ENCODE measurements around the gene SYMPK.
"Not testable (repeated sequence)": the region's sequence is repeated elsewhere in the genome, so short reads cannot be mapped to it uniquely, and the experiment has no call there.

The SYMPK gene

DNA sequence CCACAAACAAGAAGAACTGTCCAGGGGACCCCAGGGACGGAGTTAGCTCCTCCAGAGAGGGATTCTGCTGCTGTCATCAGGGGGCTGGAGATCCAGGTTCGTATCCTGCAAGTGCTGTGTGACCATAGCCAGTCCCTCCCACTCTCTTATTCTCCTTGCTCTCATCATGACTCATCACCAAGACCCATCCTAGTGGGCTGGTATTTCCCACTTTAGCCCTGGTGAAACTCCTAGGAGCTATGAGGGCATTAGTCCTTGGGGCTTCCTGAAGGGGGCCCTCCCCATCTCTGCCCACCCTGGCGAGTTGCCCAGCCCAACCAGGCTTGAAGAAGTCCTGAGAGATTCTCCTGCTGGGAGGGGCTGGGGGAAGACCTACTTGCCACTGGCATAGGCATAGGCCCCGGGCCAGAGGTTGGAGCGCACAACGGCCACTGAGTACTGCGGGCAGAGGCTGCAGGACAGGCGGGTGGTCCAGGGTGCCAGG, 62.8 kb downstream of the SYMPK start:
- no peak for DNase-seq

GRCh38 chr19:45799541-45799940, 63.4 kb downstream of the SYMPK start:
- DNase-seq, result not testable (repeated sequence)

GRCh38 chr19:45798995-45799517, 63.9 kb downstream of the SYMPK start:
- DNase-seq, result peak; percentile 82

DNA sequence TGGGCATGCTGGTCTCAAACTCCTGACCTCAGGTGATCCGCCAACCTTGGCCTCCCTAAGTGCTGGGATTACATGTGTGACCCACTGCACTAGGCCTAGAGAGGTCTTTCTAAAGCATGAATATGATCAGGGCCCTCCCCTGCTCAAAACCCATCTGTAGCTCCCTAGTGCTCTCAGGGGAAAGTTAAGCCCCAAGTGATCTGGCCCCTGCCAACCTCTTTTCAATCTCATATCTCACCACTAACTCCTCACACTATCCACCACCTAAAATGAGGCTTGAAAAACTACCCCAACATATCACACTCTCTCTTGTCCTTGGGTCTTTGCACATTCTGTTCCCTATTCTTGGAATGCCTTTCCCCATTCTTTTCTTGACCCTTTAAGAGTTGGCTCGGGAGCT, 68.3 kb downstream of the SYMPK start:
- DNase-seq, result no peak

DNA sequence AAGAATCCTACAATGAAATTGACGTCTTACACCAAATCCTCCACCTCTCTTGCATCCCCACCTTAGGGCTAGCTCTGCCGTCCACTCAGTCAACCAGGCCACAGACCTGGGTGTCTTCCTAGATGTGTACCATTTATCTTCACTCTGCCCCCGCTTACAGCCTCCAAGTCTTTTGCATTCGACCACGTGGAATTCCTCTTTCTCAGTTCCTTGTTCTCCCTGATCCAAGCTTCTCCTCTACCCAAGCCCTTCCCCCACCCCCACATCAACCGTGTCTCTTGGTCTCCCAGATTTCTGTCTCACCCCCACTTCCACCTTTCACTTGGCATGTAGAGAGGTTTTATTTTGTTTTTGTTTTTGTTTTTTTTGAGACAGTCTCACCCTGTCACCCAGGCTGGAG, 69.1 kb downstream of the SYMPK start:
- DNase-seq, result no peak

DNA sequence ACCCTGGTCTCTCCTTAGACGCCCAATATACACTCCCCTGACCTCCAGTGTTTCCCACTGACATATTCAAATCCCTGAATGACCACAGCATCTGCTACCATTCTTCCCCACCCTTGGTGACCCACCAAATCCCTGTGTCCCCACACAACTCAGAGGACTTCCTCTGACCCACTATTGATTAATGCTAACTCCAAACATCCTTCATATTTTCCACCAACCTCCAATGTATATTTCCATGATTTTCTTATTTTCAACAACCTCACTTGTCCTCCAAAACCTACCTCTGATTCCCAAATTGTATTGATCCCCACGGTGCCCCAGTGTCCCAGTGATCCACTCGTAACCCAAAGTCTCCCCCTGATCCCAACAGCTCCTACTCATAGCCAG, 69.8 kb downstream of the SYMPK start:
- no peak for DNase-seq

DNA sequence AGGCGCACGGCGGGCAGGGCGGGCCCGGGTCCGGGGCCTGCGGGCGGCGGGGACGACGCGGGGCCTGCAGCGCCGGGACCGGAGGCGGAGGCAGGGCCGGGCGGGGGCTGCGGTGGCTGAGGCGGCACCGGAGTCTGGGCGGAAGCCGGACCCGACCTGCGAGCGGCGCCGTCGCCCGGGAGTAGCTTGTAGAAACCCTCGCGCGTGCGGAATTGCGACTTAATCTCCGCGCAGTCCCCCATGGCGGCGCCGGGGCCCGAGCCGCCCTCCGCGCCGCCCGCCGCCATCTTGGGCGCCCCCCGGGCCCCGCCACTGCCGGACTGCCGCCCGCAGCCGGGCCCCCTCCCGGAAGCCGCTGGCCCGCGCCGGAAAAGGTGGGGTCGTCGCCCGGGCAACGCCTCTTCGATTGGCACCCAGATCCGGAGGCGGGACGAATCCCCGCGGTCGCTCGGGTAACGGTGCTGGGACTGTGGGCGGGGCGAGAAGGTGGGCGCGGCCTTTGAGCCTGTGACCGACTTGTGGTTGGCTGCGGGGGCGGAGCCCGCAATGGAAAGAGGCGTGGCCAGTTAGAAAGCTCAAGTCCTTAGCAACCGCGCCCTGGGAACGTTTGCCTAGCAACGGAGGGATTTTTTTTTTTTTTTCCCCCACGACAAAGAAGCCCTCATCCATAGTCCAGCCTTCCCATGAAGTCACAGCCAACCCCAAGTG, 70.3 kb downstream of the SYMPK start, which contains the start of gene DMWD:
TSS of gene DMWD (minus strand) at position 376 of the 708 bp plus-strand sequence. CDS start at position 287, 89 bp downstream.
- DNase-seq, result peak; percentile 100

GRCh38 chr19:45791744-45792469, 71.0 kb downstream of the SYMPK start:
- DNase-seq, result peak; percentile 46

GRCh38 chr19:45790942-45791341, 72.0 kb downstream of the SYMPK start:
- peak; percentile 40 for DNase-seq

DNA sequence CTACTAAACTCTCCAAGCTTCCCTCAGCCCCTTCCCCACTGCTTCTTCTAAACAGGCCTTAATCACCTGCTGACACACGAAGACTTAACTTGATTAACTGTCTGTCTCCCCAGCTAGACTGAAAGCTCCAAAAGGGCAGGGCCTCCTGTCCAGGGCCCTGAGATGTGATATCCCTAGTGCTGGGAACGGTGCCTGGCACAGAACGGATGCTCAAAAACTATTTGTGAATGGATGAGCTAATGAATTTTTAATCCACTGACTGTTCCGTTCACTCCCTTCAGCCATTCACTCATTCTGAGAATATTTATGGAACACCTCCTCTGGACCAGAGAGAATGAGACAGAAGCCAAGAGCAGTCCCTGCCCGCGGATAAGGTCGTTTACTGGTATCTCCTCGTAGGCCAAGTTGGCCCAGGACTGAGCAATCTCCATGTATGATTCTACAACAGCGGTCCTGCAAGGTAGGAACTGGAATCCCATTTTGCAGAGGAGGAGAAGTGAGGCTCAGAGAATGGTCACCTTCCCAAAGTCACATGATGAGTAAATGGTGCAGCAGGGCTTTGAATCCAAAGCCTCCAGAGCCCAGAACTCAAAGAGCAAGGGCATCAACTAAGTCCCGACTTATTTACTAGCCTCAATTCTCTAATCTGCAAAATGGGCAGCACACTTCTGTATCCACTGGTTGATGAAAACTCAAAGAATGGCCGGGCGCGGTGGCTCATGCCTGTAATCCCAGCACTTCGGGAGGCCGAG, 73.7 kb downstream of the SYMPK start:
- no peak for DNase-seq

- no peak for DNase-seq
Observed at GRCh38 chr19:45786533-45786894, 76.4 kb downstream of the SYMPK start.

GRCh38 chr19:45785781-45786532, 77.0 kb downstream of the SYMPK start:
- DNase-seq, result peak; percentile 36

- DNase-seq, result peak; percentile 43
Observed at GRCh38 chr19:45785097-45785496, 77.8 kb downstream of the SYMPK start.

DNA sequence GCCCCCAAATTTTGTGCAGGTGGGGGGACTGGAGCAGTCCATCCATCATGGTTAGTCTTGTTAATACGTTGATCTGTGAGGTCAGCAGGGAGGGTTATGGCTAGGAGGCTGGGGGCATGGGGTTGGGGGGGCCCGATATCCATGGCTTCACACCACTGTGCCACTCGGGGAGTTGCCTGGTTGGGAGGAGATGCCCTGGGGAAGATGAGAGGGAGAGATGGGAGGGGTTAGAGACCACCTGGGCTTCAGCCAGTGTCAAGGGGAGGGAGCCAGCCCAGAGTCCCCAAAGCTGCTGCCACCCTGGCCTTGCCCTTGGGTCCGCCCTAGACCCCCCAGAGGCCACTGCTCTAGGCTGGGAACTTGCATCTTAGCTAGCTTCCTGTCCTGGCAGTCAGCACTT, 78.9 kb downstream of the SYMPK start:
- no peak for DNase-seq

- DNase-seq, result peak; percentile 74
Observed at GRCh38 chr19:45782820-45783785, 79.8 kb downstream of the SYMPK start.

- DNase-seq, result peak; percentile 74
Observed at GRCh38 chr19:45782162-45782691, 80.7 kb downstream of the SYMPK start, which contains the start of gene DMPK. Gene DMPK, minus strand, starts transcription at chr19:45782490. Its CDS starts 138 bp downstream, at chr19:45782352.

DNA sequence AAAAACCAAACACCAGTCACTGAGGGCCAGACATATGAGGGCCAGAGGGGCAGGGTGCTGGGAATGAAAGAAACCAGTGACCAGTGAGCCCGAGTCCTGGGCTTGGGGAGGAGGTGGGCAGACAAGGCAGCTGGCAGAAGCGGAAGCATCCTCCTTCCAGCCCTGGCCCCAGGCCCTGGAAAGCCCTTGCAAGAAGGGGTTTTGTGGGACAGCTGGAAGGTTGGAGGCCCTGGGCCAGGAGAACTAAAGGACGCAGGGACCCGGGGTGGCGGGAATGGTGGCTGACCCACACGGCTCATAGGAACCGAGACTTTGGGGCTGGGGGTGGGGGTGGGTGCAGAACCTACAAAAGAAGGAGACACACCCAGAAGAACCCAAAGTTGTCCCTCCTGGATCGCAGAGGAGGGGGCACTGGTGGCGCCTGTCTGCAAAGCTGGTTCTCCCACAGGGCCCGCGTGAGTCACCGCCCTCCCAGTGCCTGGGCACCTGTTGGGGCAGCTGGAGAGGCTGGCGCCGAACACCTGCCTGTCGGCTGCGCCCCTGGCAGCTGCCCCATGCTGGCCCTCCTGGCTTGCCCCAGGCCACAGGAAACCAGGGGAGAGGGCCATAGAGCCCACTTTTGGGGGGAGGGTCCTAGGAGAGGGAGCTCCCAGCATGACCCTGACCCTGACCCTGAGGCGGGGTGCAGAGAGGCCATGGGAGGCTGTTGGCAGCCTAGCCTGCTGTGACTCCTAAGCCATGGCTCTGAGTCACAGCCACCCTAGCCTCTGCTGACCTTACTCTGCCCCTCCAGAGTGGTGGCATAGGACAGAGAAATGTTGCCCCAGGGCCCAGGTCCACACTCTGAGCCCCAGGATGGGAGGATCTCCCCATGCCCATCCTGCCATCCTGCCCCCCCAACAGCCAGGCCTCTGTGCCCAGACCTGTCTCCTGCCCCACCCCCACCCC, 81.5 kb downstream of the SYMPK start:
- peak; percentile 73 for DNase-seq

DNA sequence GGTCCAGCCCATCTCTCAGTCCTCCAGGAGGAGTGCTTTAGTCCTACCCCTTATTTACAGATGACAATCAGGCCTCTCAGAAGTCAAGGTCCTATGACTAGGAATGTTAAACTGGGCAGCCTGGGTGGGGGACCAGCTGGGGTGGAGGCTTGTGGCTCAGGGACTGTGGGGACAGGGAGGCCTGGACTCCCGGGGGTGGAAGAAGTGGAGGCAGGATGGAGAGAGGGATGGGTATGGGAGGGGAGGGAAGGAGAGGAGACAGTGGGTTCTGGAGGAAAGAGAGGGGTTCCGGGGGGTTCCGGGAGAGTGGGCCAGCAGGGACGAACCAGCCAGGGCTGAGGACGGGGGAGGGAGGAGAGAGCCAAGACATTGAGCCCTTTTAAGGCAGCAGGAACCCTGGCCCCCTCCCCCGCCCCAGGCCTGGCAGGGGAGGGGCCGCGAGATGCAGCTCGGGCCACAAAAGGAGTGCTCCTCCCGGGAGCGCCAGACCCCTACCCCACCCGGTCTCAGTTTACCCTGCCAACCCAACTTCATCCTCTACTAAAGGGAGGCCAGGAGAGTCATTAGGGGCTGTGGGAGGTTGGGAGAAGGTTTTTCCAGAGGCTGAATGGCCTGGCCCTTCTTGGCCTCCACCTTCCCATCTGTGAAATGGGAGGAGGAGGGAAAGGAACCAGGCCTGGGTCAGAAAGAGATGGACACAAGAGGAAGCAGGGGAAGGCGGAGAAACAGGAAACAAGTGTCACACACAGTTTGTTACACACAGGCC, 82.3 kb downstream of the SYMPK start:
- no peak for DNase-seq

- DNase-seq, result no peak
Observed at GRCh38 chr19:45780146-45780447, 82.8 kb downstream of the SYMPK start.

Measured in right forelimb (tissue), 1 donor.